Measurements from ENCODE around the gene TKFC.
A peak's percentile ranks its signal among the peaks of the same experiment; 100 is the strongest.

The TKFC gene

GRCh38 chr11:61332281-61332796 is 689 bp upstream of the TKFC start:
- DNase-seq (ENCODE audit: extremely low read depth, low read depth), result no peak
- TF ChIP-seq, protein P1, sequence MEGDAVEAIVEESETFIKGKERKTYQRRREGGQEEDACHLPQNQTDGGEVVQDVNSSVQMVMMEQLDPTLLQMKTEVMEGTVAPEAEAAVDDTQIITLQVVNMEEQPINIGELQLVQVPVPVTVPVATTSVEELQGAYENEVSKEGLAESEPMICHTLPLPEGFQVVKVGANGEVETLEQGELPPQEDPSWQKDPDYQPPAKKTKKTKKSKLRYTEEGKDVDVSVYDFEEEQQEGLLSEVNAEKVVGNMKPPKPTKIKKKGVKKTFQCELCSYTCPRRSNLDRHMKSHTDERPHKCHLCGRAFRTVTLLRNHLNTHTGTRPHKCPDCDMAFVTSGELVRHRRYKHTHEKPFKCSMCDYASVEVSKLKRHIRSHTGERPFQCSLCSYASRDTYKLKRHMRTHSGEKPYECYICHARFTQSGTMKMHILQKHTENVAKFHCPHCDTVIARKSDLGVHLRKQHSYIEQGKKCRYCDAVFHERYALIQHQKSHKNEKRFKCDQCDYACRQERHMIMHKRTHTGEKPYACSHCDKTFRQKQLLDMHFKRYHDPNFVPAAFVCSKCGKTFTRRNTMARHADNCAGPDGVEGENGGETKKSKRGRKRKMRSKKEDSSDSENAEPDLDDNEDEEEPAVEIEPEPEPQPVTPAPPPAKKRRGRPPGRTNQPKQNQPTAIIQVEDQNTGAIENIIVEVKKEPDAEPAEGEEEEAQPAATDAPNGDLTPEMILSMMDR (IDR thresholded peaks at IDR 0.05; ENCODE audit: low read depth, low read length, missing control alignments), result no peak
- H3K4me3 ChIP-seq (replicated peaks; ENCODE audit: low read depth, low read length), result peak overlapping the region; percentile 93

DNA sequence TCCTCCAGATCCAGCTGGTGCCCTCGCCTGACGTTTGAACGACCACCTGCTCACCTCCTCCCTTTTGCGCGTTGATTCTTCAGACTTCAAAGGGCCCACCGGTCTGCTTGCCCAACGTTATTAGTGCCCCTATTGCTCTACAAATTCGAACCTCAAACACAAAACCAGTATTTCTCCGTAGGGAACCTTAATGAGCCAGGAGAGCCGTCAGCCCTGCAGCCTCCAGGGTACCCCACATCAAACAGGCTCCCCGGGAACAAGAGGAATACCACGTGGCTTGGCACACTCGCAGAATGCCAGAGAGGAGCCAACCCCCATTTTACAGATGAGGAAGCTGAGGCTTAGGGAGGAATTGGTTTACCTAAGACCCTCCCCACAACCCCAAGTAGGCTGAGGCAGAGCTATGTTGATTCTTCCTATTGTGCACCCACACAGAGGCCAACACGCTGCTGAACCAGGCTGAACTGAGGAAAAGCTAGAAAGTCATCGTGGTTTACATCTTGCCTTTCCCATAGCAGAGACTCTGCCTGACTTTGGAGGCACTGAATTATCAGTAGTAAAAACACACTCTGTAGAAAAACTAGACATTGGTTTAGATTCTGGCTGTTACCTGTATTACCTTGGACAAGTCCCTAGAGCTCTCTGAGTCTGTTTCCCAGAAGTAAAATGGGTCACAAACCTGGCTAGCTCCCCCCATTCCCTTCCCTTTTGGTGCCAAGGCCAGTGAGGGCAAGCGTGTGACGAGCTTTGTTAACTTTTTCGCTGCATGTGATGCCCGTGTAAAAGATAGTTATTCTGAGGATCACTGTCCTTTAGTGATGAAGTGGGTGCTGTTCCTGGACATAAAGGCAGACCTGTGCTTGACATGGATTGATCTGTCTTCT is 764 bp downstream of the TKFC start:
- peak overlapping the region; percentile 93 for H3K4me3 ChIP-seq (replicated peaks; ENCODE audit: low read depth, low read length)
- TF ChIP-seq, protein P1 (IDR thresholded peaks at IDR 0.05; ENCODE audit: low read depth, low read length, missing control alignments), result no peak
- DNase-seq (ENCODE audit: extremely low read depth, low read depth), result no peak

DNA sequence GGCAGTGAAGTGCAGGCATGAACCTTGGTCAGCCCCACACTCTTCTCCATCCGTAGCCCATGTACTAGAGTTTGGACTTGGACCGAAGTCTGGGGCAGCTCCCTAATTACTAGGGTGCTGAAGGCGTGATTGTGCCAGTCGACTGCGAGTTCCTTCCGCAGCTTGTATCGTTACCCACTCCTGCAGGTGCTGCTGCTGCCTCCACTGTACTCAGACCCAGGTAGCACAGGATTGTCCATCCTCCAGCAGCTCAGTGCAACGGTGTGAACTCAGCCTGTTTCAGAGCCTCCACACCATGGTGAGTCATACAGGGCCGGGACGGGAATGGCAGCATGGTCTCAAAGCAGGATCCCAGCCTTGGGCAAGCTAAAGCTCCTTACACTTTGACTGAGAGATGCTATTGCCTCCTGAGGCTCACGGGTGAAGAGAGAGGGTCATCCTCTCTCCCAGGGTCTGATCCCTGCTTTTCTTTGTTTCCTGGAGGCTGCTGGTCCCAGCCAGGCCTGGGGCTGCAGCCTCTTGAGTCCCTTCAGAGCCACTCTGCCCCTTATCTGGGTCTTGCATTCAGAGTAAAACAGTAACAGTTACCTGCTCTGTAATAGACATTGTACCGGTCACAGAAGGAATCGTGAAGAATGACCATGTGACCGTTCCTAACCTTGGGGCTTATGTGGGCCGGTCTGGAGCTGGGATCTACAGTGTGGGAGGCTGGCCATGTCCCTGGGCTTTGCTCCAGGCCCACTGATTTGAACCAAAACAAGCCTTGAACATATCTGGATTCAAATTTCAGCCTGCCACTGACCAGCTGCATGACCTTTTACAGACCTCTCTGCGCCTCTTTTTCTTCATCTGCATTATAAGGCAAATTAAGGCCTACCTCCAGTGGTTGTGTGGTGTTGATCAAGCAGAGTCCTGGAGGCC is 1.7 kb downstream of the TKFC start:
- TF ChIP-seq, protein P1 (IDR thresholded peaks at IDR 0.05; ENCODE audit: low read depth, low read length, missing control alignments), result no peak
- no peak overlapping the region for H3K4me3 ChIP-seq (replicated peaks; ENCODE audit: low read depth, low read length)
- peak; percentile 32 for DNase-seq (ENCODE audit: extremely low read depth, low read depth)

GRCh38 chr11:61335355-61335710 is 2.3 kb downstream of the TKFC start:
- TF ChIP-seq, protein P1 (IDR thresholded peaks at IDR 0.05; ENCODE audit: low read depth, low read length, missing control alignments), result no peak
- no peak overlapping the region for H3K4me3 ChIP-seq (replicated peaks; ENCODE audit: low read depth, low read length)
- DNase-seq (ENCODE audit: extremely low read depth, low read depth), result no peak

DNA sequence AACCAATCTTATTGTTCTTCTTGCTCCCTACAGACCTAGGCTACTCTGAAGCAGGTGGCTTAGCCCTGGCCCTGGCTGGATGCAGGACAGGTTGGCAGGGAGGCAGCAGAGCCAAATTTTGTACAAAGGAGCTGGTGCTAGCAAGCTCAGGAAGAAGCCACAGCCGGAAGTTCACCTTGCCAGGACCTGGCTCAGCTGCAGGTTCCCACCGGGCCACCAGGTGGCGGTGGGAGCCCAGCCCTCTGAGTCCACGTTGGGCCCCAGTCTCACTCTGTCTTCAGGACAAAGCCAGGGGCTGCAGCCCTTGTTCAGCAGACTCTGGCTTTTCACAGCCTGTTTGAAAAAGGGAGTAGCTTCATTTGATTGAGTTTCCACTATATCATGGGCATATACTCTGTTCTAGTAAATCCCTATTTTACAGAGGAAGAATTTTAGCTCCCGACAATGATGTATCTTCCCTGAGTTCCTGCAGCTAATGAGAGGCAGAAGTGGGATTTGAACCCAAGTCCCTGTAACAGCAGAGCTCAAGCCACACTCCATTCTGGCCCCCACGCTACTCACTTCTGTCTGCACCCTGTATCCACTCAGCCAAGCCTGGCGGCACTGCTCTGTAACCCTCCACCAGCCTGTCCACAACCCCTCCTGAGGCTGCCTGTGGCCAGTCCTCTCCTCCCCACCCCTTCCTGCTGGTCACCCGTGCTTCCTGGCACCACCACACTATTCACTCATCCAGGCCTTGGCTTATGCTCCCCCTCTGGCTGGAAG is 3.3 kb downstream of the TKFC start:
- H3K4me3 ChIP-seq (replicated peaks; ENCODE audit: low read depth, low read length), result no peak overlapping the region
- peak; percentile 42 for DNase-seq (ENCODE audit: extremely low read depth, low read depth)
- TF ChIP-seq, protein P1 (IDR thresholded peaks at IDR 0.05; ENCODE audit: low read depth, low read length, missing control alignments), result peak; percentile 99

Data from HFF-Myc (cell line).